GM19238 (cell line): ENCODE results near the gene BACH1.

Source experiments
- DNase-seq: peaks from one replicate; pipeline ENCODE4 v3.0.0; 2011; ENCODE audit warnings: low spot score; ENCODE audit not compliant: insufficient read length

The BACH1 gene

GRCh38 chr21:29313662-29314408 lies 15.1 kb downstream of the BACH1 start:
- DNase-seq, result no peak

GRCh38 chr21:29315131-29315749 lies 16.5 kb downstream of the BACH1 start:
- DNase-seq, result no peak

GRCh38 chr21:29316029-29316742 lies 17.5 kb downstream of the BACH1 start:
- no peak for DNase-seq

DNA sequence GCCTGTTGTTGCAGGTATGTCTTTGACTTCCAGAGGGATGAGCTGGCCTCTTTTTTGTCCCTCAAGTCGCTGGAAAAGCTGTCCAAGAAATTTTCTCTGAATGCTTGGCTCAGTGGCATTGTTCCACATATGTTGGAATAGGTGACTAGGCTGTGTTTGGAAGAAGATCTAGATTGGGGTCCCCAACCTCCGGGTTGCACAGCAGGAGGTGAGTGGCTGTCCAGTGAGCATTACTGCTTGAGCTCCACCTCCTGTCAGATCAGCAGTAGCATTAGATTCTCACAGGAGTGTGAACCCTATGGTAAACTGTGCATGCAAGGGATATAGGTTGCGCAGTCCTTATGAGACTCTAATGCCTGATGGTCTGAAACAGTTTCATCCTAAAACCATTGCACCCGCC lies 18.1 kb downstream of the BACH1 start:
- no peak for DNase-seq

GRCh38 chr21:29318354-29318753 lies 19.6 kb downstream of the BACH1 start:
- no peak for DNase-seq

GRCh38 chr21:29320031-29320430 lies 21.3 kb downstream of the BACH1 start:
- DNase-seq, result no peak

- no peak for DNase-seq
These were observed 22.5 kb downstream of the BACH1 start for GRCh38 chr21:29321217-29321616.

- DNase-seq, result no peak
These were observed 23.5 kb downstream of the BACH1 start for GRCh38 chr21:29321932-29322928.

- no peak for DNase-seq
These were observed 24.5 kb downstream of the BACH1 start for GRCh38 chr21:29323189-29323588.

GRCh38 chr21:29326914-29327554 lies 28.3 kb downstream of the BACH1 start:
- no peak for DNase-seq

DNA sequence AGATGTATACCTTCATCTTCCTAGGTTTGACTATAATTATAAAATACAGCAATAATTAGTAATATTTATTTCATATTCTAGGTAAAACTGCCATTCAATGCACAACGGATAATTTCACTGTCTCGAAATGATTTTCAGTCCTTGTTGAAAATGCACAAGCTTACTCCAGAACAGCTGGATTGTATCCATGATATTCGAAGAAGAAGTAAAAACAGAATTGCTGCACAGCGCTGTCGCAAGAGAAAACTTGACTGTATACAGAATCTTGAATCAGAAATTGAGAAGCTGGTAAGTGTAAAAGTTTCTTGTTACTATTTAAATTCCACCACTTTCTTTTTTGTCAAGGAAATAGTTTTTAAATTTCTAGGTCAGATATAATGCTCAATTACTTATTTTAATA lies 30.7 kb downstream of the BACH1 start:
- DNase-seq, result no peak

DNA sequence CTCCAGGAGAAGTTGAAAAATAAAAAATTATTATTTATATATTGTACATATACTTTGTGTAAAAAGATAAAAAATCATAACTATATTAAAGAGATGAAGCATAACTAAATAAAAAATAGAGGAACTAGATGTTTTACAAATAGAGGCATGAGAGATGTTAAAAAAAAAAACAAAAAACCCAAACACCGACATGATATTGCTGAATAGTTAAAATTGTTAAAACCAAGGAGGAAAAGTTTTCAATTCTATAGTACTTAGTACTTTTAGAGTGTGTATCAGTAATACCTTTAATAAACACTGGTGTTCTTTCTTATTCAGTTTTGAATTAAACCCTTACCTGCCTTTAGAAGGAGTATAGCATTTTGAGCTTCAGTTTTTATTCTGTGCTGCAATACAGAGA lies 32.1 kb downstream of the BACH1 start:
- no peak for DNase-seq

DNA sequence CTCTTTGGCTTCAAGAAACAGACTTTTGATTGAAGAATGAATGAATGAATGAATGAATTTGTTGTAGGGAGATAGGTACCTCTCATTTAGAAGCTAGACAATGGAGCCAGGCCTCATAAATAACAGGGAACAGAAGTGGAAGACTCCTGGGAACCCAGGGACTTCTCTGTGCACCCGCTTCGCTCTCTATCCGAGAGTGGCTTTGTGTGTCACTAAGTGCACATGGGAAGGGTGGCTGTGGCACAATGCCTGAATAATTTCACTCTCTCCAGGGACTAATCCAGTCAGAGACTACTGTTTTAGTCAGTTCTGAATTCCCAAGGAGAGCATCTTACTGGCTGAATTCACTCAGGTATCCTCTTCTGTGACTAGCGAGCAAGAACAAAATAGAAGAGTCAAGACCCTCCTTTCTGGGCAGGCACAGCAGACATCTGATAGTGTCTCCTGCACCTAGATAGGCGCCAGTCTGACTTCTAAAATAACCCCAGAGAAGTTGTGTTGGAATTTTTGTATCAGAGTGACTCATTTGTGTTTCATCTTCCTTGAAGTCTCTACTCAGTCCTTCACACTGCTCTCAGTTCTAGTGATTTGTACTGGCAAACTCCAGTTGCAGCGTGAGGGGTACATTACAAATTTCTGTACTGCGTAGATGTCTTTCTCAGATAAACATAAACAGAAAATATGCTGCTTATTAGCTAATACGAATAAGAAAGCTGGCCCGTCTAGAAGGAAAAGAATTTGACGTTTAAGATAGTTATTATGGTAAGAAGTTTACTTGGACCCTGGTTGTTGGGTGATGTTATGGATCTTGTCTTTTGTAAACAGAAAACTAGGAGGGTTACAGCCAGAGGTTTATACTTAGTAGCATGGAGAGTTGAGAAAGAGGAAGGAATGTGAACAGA lies 34.0 kb downstream of the BACH1 start:
- DNase-seq, result no peak

GRCh38 chr21:29333406-29333805 lies 34.7 kb downstream of the BACH1 start:
- no peak for DNase-seq

DNA sequence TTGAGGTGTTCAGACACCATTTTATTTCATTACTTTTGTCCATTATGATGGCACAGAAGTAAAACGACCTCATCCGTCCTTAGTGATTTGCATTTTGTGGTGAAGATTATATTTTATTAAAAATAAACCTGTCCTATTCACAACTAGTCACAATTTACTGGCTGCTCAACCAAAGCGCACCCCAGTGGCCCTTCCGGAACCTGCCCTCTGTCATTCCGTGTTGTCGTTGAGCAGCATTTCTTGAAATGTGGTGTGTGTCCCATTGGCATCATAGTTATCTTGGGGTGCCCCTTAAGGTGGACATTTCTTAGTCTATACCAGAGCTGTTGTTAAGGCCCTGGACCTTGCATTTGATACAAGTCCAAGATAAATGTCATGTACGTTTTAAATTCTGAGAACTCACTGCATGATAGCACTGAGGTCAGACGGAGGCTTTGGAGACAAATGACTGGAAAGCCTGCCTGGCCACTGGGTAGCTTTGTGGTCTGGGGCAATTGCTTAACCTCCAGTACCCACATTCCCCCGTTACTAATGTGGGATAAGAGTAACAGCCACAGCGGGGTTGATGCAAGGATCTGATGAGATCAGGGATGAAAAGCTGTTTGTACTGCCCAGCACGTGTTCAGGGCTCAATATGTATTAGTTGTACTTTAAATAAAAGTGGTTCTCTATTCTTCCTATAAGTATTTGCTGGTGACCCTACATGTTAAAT lies 36.2 kb downstream of the BACH1 start:
- no peak for DNase-seq

DNA sequence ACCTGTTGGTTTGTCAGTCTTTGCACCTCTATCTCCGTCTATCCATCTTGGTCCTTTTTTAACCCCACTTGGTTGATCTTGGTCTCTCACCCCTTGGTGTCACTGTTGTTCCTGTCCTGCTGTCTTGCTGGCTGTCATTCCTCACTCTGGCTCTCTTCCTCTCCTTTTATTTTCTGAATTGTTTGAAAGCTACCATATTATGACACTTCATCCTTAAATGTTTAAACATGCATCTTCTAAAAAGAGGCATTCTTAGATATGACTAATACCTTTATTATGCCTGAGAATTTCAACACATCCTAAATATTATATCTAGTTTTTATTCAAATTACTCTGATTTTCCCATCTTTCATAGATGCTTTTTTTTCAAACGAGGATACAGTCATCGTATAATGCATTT lies 37.0 kb downstream of the BACH1 start:
- no peak for DNase-seq

DNA sequence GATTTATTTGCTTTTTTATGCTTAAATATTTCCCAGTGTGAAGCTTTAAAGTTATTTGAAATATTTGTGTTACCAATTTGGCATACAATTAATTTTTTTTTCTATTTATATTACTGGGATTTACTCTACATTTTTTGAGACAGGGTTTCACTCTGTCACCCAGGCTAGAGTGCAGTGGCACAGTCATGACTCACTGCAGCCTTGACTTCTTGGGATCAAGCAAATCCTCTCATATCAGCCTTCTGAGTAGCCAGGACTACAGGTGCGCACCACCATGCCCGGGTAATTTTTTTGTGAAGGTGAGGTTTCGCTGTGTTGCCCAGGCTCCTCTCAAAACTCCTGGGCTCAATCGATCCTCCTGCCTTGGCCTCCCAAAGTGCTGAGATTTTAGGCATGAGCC lies 39.5 kb downstream of the BACH1 start:
- no peak for DNase-seq

DNA sequence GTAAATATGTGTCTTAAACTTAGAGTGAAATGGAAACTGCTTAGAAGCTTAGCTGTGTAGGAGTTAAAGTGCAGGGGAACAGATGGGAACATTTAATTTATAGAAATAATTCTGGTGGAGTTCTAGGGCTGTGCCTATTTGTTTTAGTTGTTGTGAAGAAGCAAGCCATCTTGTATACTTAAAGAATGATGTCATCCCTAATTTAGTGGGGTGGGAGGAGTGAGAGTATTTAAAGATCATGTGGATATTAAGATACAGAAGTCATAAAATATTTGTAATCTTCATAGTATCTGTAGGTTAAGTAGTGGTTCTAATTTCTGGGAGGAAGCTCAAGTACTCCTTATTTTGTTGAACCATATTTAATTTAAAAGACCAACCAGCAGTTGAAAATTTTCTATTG lies 41.5 kb downstream of the BACH1 start:
- DNase-seq, result no peak

GRCh38 chr21:29342363-29342957 lies 43.7 kb downstream of the BACH1 start:
- no peak for DNase-seq
